SU-DHL-6 (cell line): ENCODE measurements around the gene UBE3C.

ENCODE experiments used
- H2AFZ ChIP-seq: fragments of 200-600 bp; sonication (generic); 2 replicates; pipeline ENCODE4 v1.6.1; 2014; ENCODE audit warnings: low read depth, mild to moderate bottlenecking, moderate library complexity, mixed read lengths, antibody characterized with exemption, low read length; ENCODE audit not compliant: severe bottlenecking
- H3F3A ChIP-seq: fragments of 200-600 bp; shearing (Covaris generic); 2 replicates; pipeline ENCODE4 v1.6.0; 2016; ENCODE audit warnings: antibody characterized with exemption, mild to moderate bottlenecking; ENCODE audit not compliant: insufficient read depth
- H3K27ac ChIP-seq: fragments of 200-600 bp; sonication (generic); 2 replicates; pipeline ENCODE4 v1.5.1; 2016; ENCODE audit warnings: low read depth, mild to moderate bottlenecking, low read length, moderate library complexity, mixed read lengths
- H3K27me3 ChIP-seq: fragments of 200-600 bp; sonication (generic), shearing (Covaris generic); 2 replicates; pipeline ENCODE4 v1.6.0; 2014; ENCODE audit warnings: mild to moderate bottlenecking, low read length
- H3K36me3 ChIP-seq: fragments of 200-600 bp; sonication (generic); 2 replicates; pipeline ENCODE4 v1.6.1; 2014; ENCODE audit warnings: mild to moderate bottlenecking, low read length, mixed read lengths
- H3K4me2 ChIP-seq: fragments of 300-600, 200-600 bp; shearing (Covaris generic), sonication (generic); 2 replicates; pipeline ENCODE4 v1.6.0; 2014; ENCODE audit warnings: low read length, low read depth, mild to moderate bottlenecking; ENCODE audit not compliant: poor library complexity, severe bottlenecking
- H3K4me3 ChIP-seq: fragments of 200-600 bp; sonication (generic); 2 replicates; pipeline ENCODE4 v1.5.1; 2014; ENCODE audit warnings: antibody characterized with exemption, low read length, mild to moderate bottlenecking, mixed read lengths; ENCODE audit not compliant: insufficient read depth, poor library complexity, severe bottlenecking
- H3K79me2 ChIP-seq: fragments of 200-600 bp; sonication (generic); 2 replicates; pipeline ENCODE4 v1.6.1; 2014; ENCODE audit warnings: mild to moderate bottlenecking, low read length, moderate library complexity; ENCODE audit not compliant: insufficient read depth
- H3K9ac ChIP-seq: fragments of 200-600 bp; sonication (generic); 2 replicates; pipeline ENCODE4 v1.7.0; 2014; ENCODE audit warnings: mild to moderate bottlenecking, low read length
- H3K9me2 ChIP-seq: fragments of 200-600 bp; sonication (generic); replicated peaks from 2 replicates; pipeline ENCODE4 v1.6.1; 2014; ENCODE audit warnings: low read length; ENCODE audit not compliant: insufficient read depth
- H3K9me3 ChIP-seq: fragments of 200-600 bp; sonication (generic); 2 replicates; pipeline ENCODE4 v1.6.1; 2014; ENCODE audit warnings: low read length, mixed read lengths; ENCODE audit not compliant: insufficient read depth
- H4K20me1 ChIP-seq: fragments of 200-600 bp; sonication (generic); 2 replicates; pipeline ENCODE4 v1.6.1; 2014; ENCODE audit warnings: low read depth, mild to moderate bottlenecking, antibody characterized with exemption, low read length, moderate library complexity, mixed read lengths
- CTCF ChIP-seq: fragments of 200-600 bp; sonication (generic); IDR thresholded peaks from one replicate; pipeline ENCODE4 v1.5.1; 2017; ENCODE audit warnings: antibody characterized with exemption, mild to moderate bottlenecking, low read length, moderate library complexity; ENCODE audit not compliant: insufficient read depth, poor library complexity, severe bottlenecking
- EZH2phosphoT487 ChIP-seq: fragments of 200-600 bp; sonication (generic), shearing (Covaris generic); conservative IDR thresholded peaks from 2 replicates; pipeline ENCODE4 v1.6.1; 2018; ENCODE audit warnings: mild to moderate bottlenecking, antibody characterized with exemption, low read length, moderate library complexity, mixed read lengths

The UBE3C gene

GRCh38 chr7:157168571-157168970 is 29.8 kb downstream of the UBE3C start:
- Histone ChIP-seq H3K79me2 (peaks cover 29% of the 10 kb centered on the region), H3K27ac (no peak overlapping the region), H3K9ac (no peak overlapping the region), H3K36me3 (peaks cover 7% of the 10 kb centered on the region), H3K27me3 (no peaks in the 10 kb centered on the region), H3K9me2 (no peaks in the 10 kb centered on the region), H3F3A (no peaks in the 10 kb centered on the region), H3K9me3 (no peaks in the 10 kb centered on the region), H2AFZ (no peak overlapping the region), H3K4me3 (no peak overlapping the region), H4K20me1 (no peaks in the 10 kb centered on the region), H3K4me2 (no peak overlapping the region)
- TF ChIP-seq CTCF (no peak), EZH2phosphoT487 (no peak)

DNA sequence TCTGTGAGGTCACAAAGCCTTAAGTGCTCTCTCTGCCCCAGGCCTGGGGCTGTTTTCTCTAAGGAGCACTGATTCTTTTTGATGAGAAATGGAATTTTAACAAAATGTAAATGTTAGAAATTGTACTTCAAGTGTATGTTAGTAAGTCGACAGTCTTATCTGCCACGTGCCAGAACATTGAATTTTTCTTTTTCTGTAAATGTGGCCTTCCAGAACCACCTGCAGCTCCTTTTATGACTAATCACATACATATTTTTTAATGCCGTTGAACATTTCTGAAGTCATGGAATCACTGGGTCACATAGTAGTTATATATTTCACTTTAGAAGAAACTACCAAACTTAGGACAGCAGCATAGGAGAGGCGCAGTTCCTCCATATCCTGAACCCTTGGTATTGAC is 38.0 kb downstream of the UBE3C start:
- Histone ChIP-seq H3K27ac (no peak overlapping the region), H3K27me3 (no peaks in the 10 kb centered on the region), H3K9ac (no peak overlapping the region), H3K4me2 (no peak overlapping the region), H4K20me1 (no peaks in the 10 kb centered on the region), H2AFZ (no peak overlapping the region), H3K4me3 (no peak overlapping the region), H3F3A (no peaks in the 10 kb centered on the region), H3K36me3 (peaks cover 31% of the 10 kb centered on the region), H3K9me2 (no peaks in the 10 kb centered on the region), H3K9me3 (no peaks in the 10 kb centered on the region), H3K79me2 (no peaks in the 10 kb centered on the region; the same call in 1 of the 2 replicates)
- TF ChIP-seq EZH2phosphoT487 (no peak), CTCF (no peak)

DNA sequence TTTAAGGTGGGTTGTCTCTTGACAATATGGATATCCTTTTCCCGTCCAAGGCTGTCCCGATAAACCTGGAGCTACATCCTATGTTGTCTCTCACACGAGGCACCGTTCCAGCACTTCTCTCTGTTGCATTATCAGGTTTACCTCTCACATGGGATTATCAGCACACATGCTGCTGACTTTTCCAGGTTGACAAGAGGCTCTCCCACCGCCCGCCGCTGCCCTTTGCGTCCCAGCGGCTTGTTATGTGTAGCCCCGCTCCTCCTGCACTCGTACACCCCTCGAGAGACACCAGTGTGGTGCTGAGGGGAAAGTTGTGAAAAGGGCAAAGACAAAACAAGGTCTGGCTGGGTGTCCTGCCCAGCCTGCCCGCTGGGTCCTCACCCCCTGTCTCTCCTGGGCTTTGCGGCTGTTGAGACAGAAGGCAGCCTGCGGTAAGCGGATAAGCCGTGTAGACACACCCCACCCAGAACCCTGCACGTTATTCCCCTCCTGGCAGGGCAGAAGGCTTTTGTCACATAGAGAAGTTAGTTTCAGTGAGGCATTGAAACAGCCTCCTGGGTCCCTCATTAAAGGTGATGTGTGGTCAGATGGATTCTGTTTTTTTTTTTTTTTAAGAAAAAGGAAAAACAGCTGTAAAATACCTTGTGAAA is 38.7 kb downstream of the UBE3C start:
- no peaks in the 10 kb centered on the region for H3K9me3 ChIP-seq
- H3K36me3 ChIP-seq, result peaks cover 35% of the 10 kb centered on the region
- no peaks in the 10 kb centered on the region for H4K20me1 ChIP-seq
- no peak overlapping the region for H3K4me2 ChIP-seq
- H3K9me2 ChIP-seq, result no peaks in the 10 kb centered on the region
- H3K4me3 ChIP-seq, result no peak overlapping the region
- H3F3A ChIP-seq, result no peaks in the 10 kb centered on the region
- no peak for TF ChIP-seq CTCF
- TF ChIP-seq EZH2phosphoT487, result no peak
- no peak overlapping the region for H3K27ac ChIP-seq
- no peak overlapping the region for H2AFZ ChIP-seq
- no peak overlapping the region for H3K9ac ChIP-seq
- no peaks in the 10 kb centered on the region; the same call in 1 of the 2 replicates for H3K79me2 ChIP-seq
- no peaks in the 10 kb centered on the region for H3K27me3 ChIP-seq
